ENCODE results near the gene AKT3.
"Not testable (repeated sequence)": the region's sequence is repeated elsewhere in the genome, so short reads cannot be mapped to it uniquely, and the experiment has no call there.

GRCh38 chr1:243824907-243825306, 25.1 kb downstream of the AKT3 start:
- TF ChIP-seq CTCF (IDR thresholded peaks at IDR 0.05 in 4 of 5, conservative IDR thresholded peaks at IDR 0.05 in 1 of 5); POLR2A (IDR thresholded peaks at IDR 0.05): not testable (repeated sequence)

Measured in gastrocnemius medialis (tissue), 4 donors.